GM12892 (cell line): ENCODE results near the gene POPDC2. TPM values are rescaled to one million over a fixed set of nuclear protein-coding genes. Genes with fewer than 3 reads are reported as not detected.

Source experiments
- DNase-seq: peaks from one replicate; pipeline ENCODE4 v3.0.0; 2011; ENCODE audit not compliant: insufficient read length
- FAIRE-seq: peaks from 2 replicates; lab custom pipeline; 2011; peaks lifted over from hg19 to GRCh38; lab: Jason Lieb, UNC
- POLR2A ChIP-seq: IDR thresholded peaks from 2 replicates; pipeline ENCODE4 v1.6.1; 2011; ENCODE audit warnings: low read depth, low read length, control low read depth
- POLR2AphosphoS5 ChIP-seq: IDR thresholded peaks from 2 replicates; pipeline ENCODE4 v1.6.1; 2011; ENCODE audit warnings: low read depth, low read length, control low read depth
- TAF1 ChIP-seq: IDR thresholded peaks from 2 replicates; pipeline ENCODE4 v1.6.1; 2011; ENCODE audit warnings: low read depth, mild to moderate bottlenecking, control low read depth, low read length, borderline replicate concordance
- polyA plus RNA-seq: library from polyadenylated mRNA; unstranded; fragments of >200 nt; gene quantifications from one replicate; pipeline ENCODE4 v1.2.1, GENCODE V29; 2012; ENCODE audit warnings: missing spikeins, inconsistent platforms; ENCODE audit not compliant: missing spikeins

POPDC2 gene, protein sequence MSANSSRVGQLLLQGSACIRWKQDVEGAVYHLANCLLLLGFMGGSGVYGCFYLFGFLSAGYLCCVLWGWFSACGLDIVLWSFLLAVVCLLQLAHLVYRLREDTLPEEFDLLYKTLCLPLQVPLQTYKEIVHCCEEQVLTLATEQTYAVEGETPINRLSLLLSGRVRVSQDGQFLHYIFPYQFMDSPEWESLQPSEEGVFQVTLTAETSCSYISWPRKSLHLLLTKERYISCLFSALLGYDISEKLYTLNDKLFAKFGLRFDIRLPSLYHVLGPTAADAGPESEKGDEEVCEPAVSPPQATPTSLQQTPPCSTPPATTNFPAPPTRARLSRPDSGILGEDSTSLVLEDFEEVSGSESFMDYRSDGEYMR
- polyA plus RNA-seq: 3.5 TPM

DNA sequence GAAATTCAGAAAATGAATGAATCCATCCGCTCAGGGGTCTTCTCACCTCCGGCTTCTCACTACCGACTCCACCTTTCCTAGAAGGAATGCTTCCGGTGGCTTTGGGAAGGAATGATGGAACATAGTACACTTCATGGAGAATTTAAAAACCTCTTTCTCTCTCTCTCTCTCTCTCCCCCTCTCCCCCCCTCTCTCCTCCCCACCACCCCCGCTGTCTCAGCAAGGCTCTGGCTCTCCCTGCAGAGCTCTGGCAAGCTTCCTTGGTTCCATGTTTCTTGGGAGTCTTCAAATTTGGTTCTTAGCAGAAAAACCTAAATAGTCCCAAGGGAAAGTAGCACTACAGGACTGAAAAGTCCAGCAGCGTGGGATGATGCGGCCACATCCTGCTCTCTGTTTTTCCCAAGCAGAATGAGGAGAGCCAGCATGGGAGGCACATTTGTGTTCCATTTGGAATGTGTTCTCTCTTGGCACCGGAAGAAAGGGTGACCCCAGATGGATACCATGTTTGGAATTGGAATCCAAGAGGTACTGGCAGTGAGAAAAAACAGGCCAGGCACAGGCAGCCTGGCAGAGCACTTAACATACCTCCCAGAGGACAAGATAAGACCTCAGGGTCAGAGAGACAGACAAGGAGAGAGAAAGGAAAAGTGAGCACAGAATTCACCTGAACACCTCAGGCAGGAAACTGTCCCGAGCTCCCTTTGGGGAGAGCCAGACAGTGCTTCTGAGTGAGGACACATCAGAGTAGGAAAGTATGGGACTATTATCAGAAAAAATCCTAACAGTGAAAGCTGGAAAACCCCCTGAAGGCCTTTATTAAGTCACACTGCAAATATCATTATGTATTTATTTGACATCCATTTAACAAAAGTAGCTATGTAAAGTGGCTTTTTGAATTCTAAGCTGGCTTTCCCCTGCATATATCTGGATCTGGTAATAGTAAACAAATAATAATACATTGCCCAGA, at the start of gene POPDC2:
POPDC2 (minus strand) TSS at position 116 of the 967 bp plus-strand sequence. CDS start 166 bp downstream, outside the sequence.
- DNase-seq (no peak), FAIRE-seq (no peak)
- no peak for TF ChIP-seq POLR2A
- no peak for TF ChIP-seq TAF1
- no peak for TF ChIP-seq POLR2AphosphoS5

DNA sequence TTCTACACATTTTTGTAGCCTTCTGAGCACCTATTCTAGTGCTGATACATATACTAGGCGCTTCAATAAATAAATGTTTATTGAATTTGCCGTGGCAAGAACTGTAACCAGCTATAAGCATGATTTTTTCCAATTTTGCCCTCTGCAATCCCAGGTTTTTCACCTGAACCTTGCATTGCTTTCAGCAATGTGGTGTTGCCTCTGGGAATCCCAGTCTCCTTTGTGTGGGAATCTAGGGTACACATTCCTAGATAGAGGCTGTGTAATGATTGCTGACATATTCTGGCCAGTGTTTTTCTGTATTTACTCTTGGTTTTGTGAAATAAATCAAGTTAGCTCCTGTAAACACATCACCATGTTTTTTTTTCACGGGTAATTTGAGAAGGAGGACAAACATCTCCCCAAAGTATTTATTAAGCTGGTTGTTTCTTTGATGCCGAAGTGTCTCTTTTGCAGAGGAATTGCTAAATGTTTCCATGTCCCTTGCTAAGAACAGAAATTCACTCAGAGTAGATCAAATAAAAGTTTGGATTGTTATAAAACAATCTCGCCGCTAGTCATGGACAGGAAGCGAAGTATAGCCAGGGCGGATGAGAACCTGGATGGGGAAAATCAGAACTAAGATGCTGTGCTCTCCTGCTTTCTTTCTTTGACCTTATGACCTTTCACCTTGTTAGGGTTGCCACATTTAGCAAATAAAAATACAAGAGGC, 43.6 kb upstream of the POPDC2 start:
- TF ChIP-seq POLR2AphosphoS5: no peak
- TF ChIP-seq TAF1: no peak
- TF ChIP-seq POLR2A: no peak
- DNase-seq (no peak), FAIRE-seq (no peak)

DNA sequence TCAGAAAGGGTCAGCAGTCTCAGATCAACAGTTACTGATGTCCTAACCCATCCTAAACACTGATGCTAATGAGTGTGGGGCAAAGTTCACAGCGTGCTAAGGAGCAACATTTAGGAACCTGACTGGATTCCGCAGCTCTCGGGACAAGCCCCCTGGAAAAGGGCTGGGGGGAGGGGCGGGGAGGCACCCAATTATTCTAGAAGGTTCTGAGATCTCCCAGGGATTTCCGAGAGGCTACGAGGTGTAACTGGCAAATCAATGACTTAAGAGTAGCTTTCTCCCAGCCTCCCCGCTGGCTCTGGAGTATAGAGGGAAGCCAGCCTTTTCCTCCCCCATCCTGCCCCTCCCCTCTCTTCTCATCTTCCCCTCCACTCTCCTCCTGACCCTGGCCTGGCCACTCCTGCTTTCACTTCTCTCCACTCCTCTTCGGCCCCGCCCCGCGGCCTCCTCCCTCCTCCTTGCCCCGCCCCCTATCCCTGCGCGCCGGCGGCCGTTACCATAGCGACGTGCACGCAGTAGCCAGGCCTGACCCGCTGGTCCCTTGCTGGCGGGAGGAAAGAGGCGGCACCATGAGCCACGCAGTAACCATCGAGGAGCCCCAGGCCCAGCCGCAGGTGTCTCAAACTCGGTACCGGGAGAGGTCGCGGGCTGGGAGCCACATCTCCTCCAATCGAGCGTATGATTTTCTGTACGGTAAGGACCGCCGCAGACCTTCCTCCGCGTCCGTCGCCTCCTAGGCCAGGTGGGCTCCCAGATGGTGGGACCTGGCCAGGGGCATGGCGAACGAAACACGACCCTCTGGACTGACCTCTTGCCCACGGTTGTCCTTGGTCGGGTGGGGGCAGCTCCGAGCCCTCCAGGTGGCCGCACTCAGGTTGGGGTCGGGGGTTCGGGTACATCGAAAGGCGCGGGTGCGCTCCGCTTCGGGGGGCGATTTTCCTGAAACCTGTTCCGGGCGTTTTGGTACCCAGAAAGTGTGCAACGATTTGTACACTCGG, 42.4 kb upstream of the POPDC2 start, which contains the start of gene CFAP91:
CFAP91 (plus strand) TSS at position 493 of the 998 bp plus-strand sequence; CDS start at position 570, 77 bp downstream.
- FAIRE-seq: peak; percentile 27

DNA sequence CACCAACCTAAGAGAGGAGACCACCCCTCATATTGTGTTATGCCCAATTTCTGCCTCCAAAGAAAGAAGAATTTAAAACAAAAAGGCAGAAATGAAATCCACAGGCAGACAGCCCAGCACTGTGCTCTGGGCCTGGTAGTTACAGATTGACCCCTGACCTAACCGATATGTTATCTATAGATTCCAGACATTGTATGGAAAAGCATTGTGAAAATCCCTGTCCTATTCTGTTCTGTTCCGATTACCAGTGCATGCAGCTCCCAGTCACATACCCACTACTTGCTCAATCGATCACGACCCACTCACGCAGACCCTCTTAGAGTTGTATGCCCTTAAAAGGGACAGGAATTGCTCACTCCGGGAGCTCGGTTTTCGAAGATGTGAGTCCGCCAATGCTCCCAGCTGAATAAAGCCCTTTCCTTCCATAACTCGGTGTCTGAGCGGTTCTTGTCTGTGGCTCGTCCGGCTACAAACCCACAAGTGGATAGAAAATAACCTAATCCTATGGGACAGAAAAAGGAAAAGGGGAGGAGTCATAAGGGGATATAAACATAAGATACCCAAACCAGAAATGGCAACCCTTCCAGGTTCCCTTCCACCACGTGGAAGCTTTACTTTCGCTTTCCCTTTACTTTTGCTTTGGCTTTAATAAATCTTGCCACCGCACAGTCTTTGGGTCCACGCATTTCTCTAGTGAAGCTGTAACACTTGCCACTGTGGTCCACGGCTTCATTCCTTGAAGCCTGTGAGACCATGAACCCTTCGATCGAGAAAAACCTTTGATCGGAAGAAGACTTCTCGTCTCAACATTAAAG, 40.7 kb upstream of the POPDC2 start:
- no peak for FAIRE-seq
- no peak for DNase-seq
- TF ChIP-seq TAF1 (no peak), POLR2AphosphoS5 (no peak), POLR2A (no peak)

More for the DNA sequence above, 42.4 kb upstream of the POPDC2 start, which contains the start of gene CFAP91:
- peak; percentile 66 for DNase-seq
- TF ChIP-seq POLR2AphosphoS5: no peak
- no peak for TF ChIP-seq TAF1
- TF ChIP-seq POLR2A: no peak

DNA sequence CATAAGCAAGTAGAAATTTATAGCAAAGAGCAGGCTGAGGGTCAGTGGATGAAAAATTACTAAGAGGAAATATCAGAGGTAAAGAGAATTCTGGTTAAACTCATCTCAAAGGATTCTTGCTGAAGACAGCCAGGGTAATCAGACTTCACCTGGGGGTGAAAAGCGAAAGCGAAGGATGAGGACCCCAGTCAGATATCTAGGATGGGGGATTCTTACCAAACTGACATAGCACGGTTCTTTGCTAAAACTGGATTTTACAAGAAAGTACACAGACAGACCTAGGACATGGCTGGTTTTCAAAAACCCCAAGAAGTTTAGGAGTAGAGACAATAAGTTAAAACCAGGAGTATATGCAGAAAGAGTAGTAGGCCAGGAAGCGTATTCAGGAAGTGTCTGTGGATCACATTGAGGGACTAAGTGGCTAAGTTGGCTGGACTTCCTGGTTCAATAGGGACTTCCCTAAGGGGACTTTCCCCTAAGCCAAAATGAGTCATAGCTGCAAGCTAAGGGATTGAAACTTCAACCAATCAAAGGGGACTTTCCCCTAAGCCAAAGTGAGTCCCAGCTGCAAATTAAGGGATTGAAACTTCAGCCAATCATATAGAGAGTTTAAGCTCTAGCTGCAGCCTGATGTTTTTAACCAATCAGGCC, 40.0 kb upstream of the POPDC2 start:
- FAIRE-seq (peak; percentile 95), DNase-seq (no peak)
- TF ChIP-seq POLR2AphosphoS5 (0 out of 2 replicates have a peak, but pooled peaks have one; percentile 38), POLR2A (no peak), TAF1 (no peak)

DNA sequence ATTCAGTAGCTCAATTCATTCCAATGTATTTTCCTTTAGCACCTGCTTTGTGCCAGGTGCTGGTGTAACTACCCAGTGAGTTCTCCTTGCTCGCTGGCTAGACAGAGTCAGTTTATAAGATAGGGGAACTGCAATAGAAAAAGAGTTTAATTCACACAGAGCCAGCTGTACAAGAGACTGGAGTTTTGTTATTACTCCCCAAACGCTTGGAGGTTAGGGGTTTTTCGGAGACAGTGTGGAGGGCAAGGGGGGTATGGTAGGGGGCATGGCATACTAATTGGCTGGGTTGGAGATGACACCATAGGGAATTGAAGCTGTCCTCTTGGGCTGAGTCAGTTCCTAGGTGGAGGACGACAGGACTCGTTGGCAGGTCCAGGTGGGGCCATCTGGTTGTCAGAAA, 37.0 kb upstream of the POPDC2 start:
- TF ChIP-seq TAF1: no peak
- no peak for TF ChIP-seq POLR2A
- no peak for TF ChIP-seq POLR2AphosphoS5
- FAIRE-seq (peak; percentile 85), DNase-seq (no peak)

DNA sequence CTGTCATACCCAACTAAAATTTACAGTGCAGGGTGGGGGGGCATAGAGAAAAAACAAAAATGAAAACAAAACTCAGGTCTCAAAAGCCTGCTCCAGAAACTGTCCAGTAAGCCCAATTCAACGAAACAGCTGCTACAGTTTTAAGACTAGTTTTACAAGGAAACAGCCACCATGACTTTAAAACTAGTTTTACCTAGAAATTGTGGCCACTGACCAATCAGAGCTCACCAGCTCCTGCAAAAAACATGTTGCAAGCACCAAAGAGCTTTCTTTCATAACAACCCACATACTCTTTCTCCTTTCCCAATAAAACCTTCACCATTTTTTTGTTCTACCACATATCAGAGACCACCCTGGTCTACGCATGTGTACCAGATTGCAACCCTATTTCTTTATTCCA, 35.1 kb upstream of the POPDC2 start:
- no peak for DNase-seq
- no peak for FAIRE-seq
- no peak for TF ChIP-seq TAF1
- no peak for TF ChIP-seq POLR2A
- no peak for TF ChIP-seq POLR2AphosphoS5

DNA sequence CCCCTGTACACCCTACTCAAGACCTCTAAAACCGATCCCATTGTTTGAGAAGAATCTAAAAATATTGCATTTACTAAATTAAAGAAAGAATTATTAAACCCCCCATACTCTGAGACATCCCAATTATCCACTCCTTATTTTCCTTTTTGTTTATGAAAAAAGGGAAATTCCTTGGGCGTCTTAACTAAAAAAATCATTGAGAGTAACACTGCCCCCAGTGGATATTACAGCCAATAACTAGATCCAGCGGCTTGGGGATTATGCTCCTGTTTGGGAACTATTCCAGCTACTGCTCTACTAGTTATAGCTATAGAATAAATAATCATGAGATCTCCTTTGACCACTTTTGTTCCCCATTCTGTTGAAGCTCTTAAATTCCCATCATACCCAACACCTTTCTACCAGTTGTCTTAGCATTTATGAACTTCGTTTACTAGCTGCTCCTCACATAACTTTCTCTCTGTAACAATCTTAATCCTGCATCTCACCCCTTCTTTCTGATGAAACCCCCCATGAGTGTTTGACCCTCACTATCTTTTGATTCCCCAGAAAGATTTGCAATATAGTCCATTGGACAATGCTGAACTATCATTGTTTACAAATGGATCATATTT, 29.8 kb upstream of the POPDC2 start:
- FAIRE-seq: no peak
- no peak for DNase-seq
- TF ChIP-seq TAF1 (no peak), POLR2AphosphoS5 (no peak), POLR2A (no peak)
